GM13976 (cell line): Measurements from ENCODE around the gene GDA.

ENCODE experiments used
- DNase-seq: peaks from one replicate; pipeline ENCODE4 v3.0.0; 2012; ENCODE audit warnings: low spot score
- in situ Hi-C: fragments of 300-500 bp; cut with MboI; formaldehyde crosslinking; loops from one replicate; pipeline ENCODE4 v1.12.0; 2022; ENCODE audit warnings: low sequenced_read_pairs, mixed read lengths, inconsistent platforms; ENCODE audit not compliant: unreplicated experiment
- TF ChIP-seq, protein P1 (sequence below): IDR thresholded peaks from 2 replicates; pipeline ENCODE4 v1.5.1; 2012; ENCODE audit warnings: borderline replicate concordance, mild to moderate bottlenecking; ENCODE audit not compliant: insufficient read depth; ENCODE audit errors: extremely low read depth, missing control alignments, control extremely low read depth

The GDA gene

DNA sequence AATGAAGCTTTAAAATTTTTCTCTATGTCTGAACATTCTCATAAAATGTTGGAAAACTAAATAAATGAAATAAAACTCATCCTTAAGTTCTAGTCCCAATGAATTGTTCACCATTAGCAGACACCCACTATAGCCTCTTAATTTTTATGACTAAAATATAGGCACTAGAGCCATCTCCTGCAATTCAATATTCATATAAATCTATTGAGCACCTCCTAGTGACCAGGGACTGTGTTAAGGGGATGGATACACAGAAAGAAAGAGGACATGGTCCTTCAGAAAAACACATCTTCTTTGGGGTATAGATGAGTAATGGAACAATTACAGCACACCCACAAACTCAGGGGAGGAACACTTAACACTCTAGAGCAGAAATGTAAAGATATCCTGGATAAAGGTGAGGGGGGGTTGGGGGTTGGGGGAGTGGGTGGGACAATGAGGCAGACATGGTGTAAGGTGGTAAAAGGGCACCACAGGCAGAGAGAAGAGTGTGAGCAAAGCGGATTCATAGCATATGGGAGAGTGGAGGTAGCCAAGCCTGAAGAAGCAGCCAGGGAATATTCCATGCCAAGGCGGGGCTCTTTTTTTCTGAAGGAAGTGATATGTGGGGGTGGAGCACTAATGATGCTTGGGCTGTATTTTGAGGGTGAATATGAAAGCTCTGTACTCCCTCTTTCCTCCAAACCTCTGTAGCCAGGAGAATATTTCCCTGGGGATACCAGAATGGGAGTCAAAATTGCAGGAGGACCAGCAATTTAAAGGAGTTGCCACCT lies 3.3 kb upstream of the GDA start:
- in situ Hi-C loops: no loop called here
- TF ChIP-seq, protein P1, sequence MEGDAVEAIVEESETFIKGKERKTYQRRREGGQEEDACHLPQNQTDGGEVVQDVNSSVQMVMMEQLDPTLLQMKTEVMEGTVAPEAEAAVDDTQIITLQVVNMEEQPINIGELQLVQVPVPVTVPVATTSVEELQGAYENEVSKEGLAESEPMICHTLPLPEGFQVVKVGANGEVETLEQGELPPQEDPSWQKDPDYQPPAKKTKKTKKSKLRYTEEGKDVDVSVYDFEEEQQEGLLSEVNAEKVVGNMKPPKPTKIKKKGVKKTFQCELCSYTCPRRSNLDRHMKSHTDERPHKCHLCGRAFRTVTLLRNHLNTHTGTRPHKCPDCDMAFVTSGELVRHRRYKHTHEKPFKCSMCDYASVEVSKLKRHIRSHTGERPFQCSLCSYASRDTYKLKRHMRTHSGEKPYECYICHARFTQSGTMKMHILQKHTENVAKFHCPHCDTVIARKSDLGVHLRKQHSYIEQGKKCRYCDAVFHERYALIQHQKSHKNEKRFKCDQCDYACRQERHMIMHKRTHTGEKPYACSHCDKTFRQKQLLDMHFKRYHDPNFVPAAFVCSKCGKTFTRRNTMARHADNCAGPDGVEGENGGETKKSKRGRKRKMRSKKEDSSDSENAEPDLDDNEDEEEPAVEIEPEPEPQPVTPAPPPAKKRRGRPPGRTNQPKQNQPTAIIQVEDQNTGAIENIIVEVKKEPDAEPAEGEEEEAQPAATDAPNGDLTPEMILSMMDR: no peak
- no peak for DNase-seq

DNA sequence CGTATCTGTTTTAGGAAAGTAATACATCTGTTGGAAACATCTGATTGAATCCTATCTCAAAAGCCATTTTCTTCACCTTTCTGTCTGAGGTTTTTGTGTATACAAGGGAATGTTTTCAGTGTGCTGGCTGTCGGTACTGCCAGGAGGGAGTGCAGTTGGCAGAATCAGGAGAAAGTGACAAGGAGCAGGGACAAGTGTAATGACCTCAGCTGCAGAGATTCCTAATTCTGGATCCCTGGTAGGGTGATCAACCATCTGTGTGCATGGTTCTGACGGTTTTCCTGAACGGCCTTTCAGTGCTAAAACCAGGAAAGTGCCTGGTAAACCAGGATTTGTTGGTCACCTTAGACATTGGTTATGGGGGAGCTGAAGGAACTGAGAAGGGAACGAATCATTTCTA lies 1.6 kb upstream of the GDA start:
- in situ Hi-C loops: no loop called here
- TF ChIP-seq, protein P1: no peak
- no peak for DNase-seq

- DNase-seq: no peak
- TF ChIP-seq, protein P1: no peak
- in situ Hi-C loops: no loop called here
Measured at GRCh38 chr9:72150127-72150526, 887 bp downstream of the GDA start.

GRCh38 chr9:72150661-72151060 lies 1.4 kb downstream of the GDA start:
- DNase-seq: no peak
- TF ChIP-seq, protein P1: no peak
- in situ Hi-C loops: no loop called here

GRCh38 chr9:72151104-72151503 lies 1.9 kb downstream of the GDA start:
- TF ChIP-seq, protein P1: no peak
- no peak for DNase-seq
- in situ Hi-C loops: no loop called here

DNA sequence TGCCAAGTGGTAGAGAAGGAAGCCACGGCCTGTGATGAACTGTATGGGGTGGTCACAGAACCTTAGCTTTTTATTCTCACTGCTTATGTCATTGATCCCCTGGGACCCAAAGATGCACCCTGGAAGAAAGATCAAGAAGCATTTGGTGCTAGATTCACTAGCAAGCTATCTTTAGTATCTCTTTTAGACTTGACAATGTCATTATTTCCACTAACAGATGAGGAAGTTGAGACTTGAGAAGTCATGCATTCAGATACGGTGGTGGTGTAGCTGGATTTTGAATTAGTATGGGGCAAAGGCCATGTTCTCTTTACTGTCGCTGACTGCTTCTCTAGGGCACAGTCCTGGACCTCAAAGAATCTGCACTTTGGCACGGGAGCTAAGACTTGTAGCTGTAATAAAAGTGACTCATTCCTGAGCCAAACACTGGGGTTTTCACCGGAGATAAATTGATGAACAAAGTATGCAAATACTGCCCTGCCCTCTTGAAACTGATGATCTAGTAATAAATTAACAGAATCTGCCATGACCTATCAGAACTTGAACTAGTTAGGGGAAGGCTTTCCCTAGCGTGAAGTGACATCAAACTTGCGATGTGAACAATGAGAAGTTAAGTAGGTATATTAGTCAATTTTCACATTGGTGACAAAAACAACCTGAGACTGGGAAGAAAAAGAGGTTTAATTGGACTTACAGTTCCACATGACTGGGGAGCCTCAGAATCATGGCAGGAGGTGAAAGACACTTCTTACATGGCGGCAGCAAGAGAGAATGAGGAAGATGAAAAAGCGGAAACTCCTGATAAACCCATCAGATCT lies 5.4 kb downstream of the GDA start:
- DNase-seq: peak; percentile 29
- in situ Hi-C loops: no loop called here
- TF ChIP-seq, protein P1: no peak
